Measurements from ENCODE around the gene KIF1A.

The KIF1A gene

GRCh38 chr2:240819858-240820606, at the start of gene KIF1A:
Gene KIF1A (minus strand): TSS chr2:240820219. CDS start chr2:240797752, 22,467 bp downstream.
- H3K36me3 ChIP-seq (ENCODE audit: insufficient read depth, low read length): no peaks in the 10 kb centered on the region
- no peaks in the 10 kb centered on the region for H3K4me1 ChIP-seq (ENCODE audit: insufficient read depth, low read length)
- H3K9ac ChIP-seq (ENCODE audit: low read depth, low read length): peak within 1 kb of the TSS; percentile 85
- no peaks in the 10 kb centered on the region for H3K9me3 ChIP-seq (ENCODE audit: control insufficient read depth, insufficient read depth, low read length)

- Histone ChIP-seq H3K9me3 (ENCODE audit: control insufficient read depth, insufficient read depth, low read length) (no peaks in the 10 kb centered on the region), H3K4me1 (ENCODE audit: insufficient read depth, low read length) (no peaks in the 10 kb centered on the region), H3K36me3 (ENCODE audit: insufficient read depth, low read length) (no peaks in the 10 kb centered on the region), H3K9ac (ENCODE audit: low read depth, low read length) (no peak overlapping the region)
Observed at GRCh38 chr2:240869109-240869955, 49.3 kb upstream of the KIF1A start.

- H3K36me3 ChIP-seq (ENCODE audit: insufficient read depth, low read length): no peaks in the 10 kb centered on the region
- no peak within 1 kb of the TSS for H3K9ac ChIP-seq (ENCODE audit: low read depth, low read length)
- no peaks in the 10 kb centered on the region for H3K4me1 ChIP-seq (ENCODE audit: insufficient read depth, low read length)
- H3K9me3 ChIP-seq (ENCODE audit: control insufficient read depth, insufficient read depth, low read length): no peaks in the 10 kb centered on the region
Observed at GRCh38 chr2:240868286-240869108, 48.5 kb upstream of the KIF1A start, which contains the start of gene AGXT. Gene AGXT (plus strand): TSS chr2:240868824. CDS start chr2:240868866, 42 bp downstream.

- H3K4me1 ChIP-seq (ENCODE audit: insufficient read depth, low read length): no peaks in the 10 kb centered on the region
- H3K9me3 ChIP-seq (ENCODE audit: control insufficient read depth, insufficient read depth, low read length): no peaks in the 10 kb centered on the region
- H3K36me3 ChIP-seq (ENCODE audit: insufficient read depth, low read length): no peaks in the 10 kb centered on the region
- no peak overlapping the region for H3K9ac ChIP-seq (ENCODE audit: low read depth, low read length)
Observed at GRCh38 chr2:240865391-240865790, 45.4 kb upstream of the KIF1A start.

GRCh38 chr2:240864475-240864874, 44.5 kb upstream of the KIF1A start:
- Histone ChIP-seq H3K4me1 (ENCODE audit: insufficient read depth, low read length) (no peaks in the 10 kb centered on the region), H3K9me3 (ENCODE audit: control insufficient read depth, insufficient read depth, low read length) (no peaks in the 10 kb centered on the region), H3K9ac (ENCODE audit: low read depth, low read length) (no peak overlapping the region)

GRCh38 chr2:240861547-240861946, 41.5 kb upstream of the KIF1A start:
- Histone ChIP-seq H3K9ac (ENCODE audit: low read depth, low read length) (no peak overlapping the region), H3K36me3 (ENCODE audit: insufficient read depth, low read length) (no peaks in the 10 kb centered on the region), H3K9me3 (ENCODE audit: control insufficient read depth, insufficient read depth, low read length) (no peaks in the 10 kb centered on the region), H3K4me1 (ENCODE audit: insufficient read depth, low read length) (no peaks in the 10 kb centered on the region)

More at GRCh38 chr2:240864475-240864874, 44.5 kb upstream of the KIF1A start:
- no peaks in the 10 kb centered on the region for H3K36me3 ChIP-seq (ENCODE audit: insufficient read depth, low read length)

GRCh38 chr2:240858871-240859270, 38.9 kb upstream of the KIF1A start:
- no peaks in the 10 kb centered on the region for H3K36me3 ChIP-seq (ENCODE audit: insufficient read depth, low read length)
- no peaks in the 10 kb centered on the region for H3K4me1 ChIP-seq (ENCODE audit: insufficient read depth, low read length)
- H3K9ac ChIP-seq (ENCODE audit: low read depth, low read length): no peak overlapping the region
- peaks cover 4% of the 10 kb centered on the region; the same call in 1 of the 2 replicates for H3K9me3 ChIP-seq (ENCODE audit: control insufficient read depth, insufficient read depth, low read length)

GRCh38 chr2:240858321-240858720, 38.3 kb upstream of the KIF1A start:
- H3K9me3 ChIP-seq (ENCODE audit: control insufficient read depth, insufficient read depth, low read length): peaks cover 5% of the 10 kb centered on the region; the same call in 1 of the 2 replicates
- no peaks in the 10 kb centered on the region for H3K4me1 ChIP-seq (ENCODE audit: insufficient read depth, low read length)
- no peak overlapping the region for H3K9ac ChIP-seq (ENCODE audit: low read depth, low read length)
- no peaks in the 10 kb centered on the region for H3K36me3 ChIP-seq (ENCODE audit: insufficient read depth, low read length)

- Histone ChIP-seq H3K36me3 (ENCODE audit: insufficient read depth, low read length) (no peaks in the 10 kb centered on the region), H3K9ac (ENCODE audit: low read depth, low read length) (no peak overlapping the region), H3K9me3 (ENCODE audit: control insufficient read depth, insufficient read depth, low read length) (peaks cover 5% of the 10 kb centered on the region; the same call in 1 of the 2 replicates), H3K4me1 (ENCODE audit: insufficient read depth, low read length) (no peaks in the 10 kb centered on the region)
Observed at GRCh38 chr2:240857039-240858008, 37.3 kb upstream of the KIF1A start.

- Histone ChIP-seq H3K9ac (ENCODE audit: low read depth, low read length) (no peak overlapping the region), H3K9me3 (ENCODE audit: control insufficient read depth, insufficient read depth, low read length) (peaks cover 5% of the 10 kb centered on the region; the same call in 1 of the 2 replicates), H3K36me3 (ENCODE audit: insufficient read depth, low read length) (no peaks in the 10 kb centered on the region), H3K4me1 (ENCODE audit: insufficient read depth, low read length) (no peaks in the 10 kb centered on the region)
Observed at GRCh38 chr2:240856151-240856980, 36.3 kb upstream of the KIF1A start.

GRCh38 chr2:240855670-240856069, 35.7 kb upstream of the KIF1A start:
- H3K36me3 ChIP-seq (ENCODE audit: insufficient read depth, low read length): no peaks in the 10 kb centered on the region
- peaks cover 5% of the 10 kb centered on the region; the same call in 1 of the 2 replicates for H3K9me3 ChIP-seq (ENCODE audit: control insufficient read depth, insufficient read depth, low read length)
- H3K4me1 ChIP-seq (ENCODE audit: insufficient read depth, low read length): no peaks in the 10 kb centered on the region
- H3K9ac ChIP-seq (ENCODE audit: low read depth, low read length): no peak overlapping the region

GRCh38 chr2:240852671-240853314, 32.8 kb upstream of the KIF1A start:
- Histone ChIP-seq H3K4me1 (ENCODE audit: insufficient read depth, low read length) (no peaks in the 10 kb centered on the region), H3K36me3 (ENCODE audit: insufficient read depth, low read length) (no peaks in the 10 kb centered on the region), H3K9ac (ENCODE audit: low read depth, low read length) (no peak overlapping the region), H3K9me3 (ENCODE audit: control insufficient read depth, insufficient read depth, low read length) (peaks cover 5% of the 10 kb centered on the region; the same call in 1 of the 2 replicates)
